GM19452 (cell line): ENCODE data around the gene HSPB2.
"Not testable (repeated sequence)": the region's sequence is repeated elsewhere in the genome, so short reads cannot be mapped to it uniquely, and the experiment has no call there.

Experiments used
- ATAC-seq: cut with Tn5 transposase; IDR thresholded peaks from one replicate; pipeline ENCODE4 v1.9.1; 2021; ENCODE audit not compliant: unreplicated experiment

HSPB2 gene

DNA sequence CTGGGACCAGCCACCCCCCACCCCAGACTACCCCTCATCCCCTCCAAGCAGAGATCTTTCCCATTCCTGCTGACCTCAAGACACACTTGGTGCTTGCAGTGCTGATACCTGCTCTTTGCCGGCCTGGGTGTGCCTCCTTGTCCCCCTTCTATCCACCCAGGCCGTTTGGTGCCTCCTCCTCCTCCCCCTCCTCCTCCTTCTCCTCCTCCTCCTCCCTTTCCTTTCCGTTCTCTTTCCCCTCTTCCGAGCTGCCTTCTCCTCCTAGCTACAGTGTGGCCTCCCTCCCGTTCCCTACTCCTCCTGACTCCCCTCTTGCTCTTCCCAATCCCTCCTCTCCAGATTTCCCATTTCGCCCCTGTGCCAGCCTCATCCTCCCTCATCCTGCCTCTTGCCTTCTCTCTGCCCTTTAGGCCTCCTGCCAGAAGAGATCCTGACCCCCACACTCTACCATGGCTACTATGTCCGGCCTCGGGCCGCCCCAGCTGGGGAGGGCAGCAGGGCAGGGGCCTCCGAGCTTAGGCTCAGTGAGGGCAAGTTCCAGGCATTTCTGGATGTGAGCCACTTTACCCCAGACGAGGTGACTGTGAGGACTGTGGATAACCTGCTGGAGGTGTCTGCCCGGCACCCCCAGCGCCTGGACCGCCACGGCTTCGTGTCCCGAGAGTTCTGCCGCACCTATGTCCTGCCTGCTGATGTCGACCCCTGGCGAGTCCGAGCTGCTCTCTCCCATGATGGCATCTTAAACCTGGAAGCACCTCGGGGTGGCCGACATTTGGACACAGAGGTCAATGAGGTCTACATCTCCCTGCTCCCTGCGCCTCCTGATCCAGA lies 712 bp downstream of the HSPB2 start:
- no peak for ATAC-seq

DNA sequence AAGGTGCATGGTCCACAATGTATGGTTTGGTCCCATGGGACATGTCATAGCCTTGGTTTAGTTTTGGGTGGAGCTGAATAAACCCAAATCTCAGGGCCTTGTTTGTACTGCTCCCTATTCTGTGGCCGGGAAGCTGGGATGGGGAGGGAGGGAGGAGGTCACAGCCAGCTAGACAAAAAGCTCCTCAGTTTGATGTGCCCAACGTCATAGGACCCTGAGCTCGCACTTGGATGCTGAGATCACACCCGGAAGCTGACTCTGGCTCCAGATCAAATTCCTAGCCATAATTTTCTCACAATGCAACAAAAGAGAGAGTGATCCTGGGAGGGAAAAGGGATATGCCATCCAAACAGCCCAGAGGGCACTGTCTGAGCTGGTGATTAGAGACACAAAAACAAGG lies 1.5 kb downstream of the HSPB2 start:
- no peak for ATAC-seq

DNA sequence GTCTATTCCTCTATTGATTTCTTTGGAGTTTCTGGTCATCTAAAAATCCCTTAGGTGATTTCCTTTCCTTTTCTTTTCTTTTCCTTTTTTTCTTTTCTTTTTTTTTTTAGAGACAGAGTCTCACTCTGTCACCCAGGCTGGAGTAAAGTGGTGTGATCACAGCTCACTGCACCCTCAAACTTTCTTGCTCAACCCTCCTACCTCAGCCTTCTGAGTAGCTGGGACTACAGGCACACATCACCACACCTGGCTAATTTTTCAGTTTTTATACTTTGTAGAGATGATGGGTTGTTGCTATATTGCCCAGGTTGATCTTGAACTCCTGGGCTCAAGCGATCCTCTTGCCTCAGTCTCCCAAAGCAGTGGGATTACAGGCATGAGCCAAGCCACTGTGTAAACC lies 4.2 kb downstream of the HSPB2 start:
- ATAC-seq = no peak

DNA sequence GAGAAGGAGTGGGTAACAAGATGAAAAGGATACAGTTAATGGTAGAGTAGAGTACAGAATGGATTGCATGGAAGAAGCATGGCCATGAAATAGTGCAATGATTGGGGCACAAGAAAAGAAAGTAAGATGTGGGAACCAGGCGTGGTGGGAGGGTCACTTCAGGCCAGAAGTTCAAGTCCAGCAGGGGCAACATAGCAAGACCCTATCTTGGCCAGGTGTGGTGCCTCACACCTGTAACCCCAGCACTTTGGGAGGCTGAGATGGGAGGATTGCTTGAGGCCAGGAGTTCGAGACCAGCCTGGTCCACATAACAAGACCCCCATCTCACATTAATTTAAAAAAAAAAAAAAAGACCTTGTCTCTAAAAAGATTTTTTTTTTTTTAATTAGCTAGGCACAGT lies 4.8 kb downstream of the HSPB2 start:
- no peak for ATAC-seq

DNA sequence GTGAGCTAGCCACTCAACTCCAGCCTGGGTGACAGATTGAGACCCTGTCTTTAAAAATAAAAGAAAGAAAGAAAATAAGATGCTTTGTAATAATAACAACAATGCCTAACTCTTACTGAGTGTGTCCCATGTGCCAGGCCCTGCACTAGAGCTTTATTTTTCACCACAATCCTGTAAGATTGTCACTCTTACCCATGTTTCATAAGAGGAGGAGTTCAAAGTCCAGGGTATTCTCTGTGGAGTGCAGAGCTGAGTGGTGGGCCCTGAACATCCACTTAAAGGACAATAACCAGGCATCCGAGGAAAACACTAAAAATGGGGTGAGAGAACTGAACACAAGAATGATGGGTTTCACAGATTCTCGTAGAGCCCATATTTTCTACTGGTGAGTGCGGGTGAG lies 5.3 kb downstream of the HSPB2 start:
- ATAC-seq = no peak

DNA sequence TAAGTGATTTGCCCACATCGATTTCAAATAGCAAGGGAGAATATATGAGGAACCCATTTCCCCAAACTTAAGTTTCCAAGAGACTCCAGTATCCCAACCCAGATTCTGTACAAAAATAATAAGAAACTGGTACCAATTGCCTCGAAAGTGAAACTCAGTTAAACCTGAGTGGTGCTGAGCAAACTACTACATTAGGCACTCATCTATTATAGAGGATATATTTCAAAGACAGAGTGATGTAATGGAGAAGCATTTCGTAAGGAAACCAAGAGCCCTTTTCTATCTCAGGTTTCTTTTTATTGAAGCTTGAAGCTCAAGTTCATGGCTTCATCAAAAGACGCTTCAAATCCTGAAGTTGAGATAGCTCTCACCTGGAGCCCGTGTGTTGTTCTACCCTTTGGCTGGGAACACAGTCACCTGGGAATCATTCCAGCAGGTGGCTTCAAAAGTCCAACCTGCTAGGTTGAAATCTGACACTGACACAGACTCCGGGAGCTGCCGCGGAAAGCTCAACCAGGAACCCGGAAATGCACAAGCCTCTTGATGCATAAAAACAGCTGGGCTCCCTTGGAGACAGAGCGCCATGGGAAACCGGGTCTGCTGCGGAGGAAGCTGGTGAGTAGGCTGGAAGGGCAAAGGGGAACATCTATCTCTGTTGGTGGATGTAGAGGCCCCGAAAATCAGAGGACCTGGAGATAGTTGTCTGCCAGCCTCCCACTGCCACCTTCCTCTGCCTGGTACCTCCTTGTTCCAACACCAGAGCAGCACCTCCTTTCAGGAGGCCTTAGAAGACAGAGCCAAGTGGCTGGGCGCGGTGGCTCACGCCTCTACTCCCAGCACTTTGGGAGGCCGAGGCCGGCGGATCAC lies 6.1 kb downstream of the HSPB2 start, which contains the start of gene C11orf52:
C11orf52 (plus strand) TSS at position 524 of the 867 bp plus-strand sequence; CDS start at position 584, 60 bp downstream.
- ATAC-seq = no peak

DNA sequence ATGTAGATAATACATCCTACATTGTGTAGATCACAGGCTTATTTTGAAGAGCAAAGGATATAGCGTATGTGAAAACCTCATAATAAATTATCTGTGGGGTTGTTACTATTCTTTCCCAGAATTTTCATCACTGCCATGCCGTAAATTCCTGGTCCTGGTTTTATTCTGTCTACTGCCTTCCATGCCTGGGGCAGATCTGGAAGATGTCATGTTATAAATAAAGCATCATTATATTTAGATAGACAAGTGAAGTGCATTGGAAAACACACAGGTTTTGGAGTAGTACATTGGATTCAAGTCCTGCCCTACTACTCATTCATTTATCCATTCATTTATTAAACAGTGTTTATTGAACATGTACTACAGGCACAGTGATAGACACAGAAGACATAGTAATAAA lies 8.4 kb downstream of the HSPB2 start:
- ATAC-seq = no peak

DNA sequence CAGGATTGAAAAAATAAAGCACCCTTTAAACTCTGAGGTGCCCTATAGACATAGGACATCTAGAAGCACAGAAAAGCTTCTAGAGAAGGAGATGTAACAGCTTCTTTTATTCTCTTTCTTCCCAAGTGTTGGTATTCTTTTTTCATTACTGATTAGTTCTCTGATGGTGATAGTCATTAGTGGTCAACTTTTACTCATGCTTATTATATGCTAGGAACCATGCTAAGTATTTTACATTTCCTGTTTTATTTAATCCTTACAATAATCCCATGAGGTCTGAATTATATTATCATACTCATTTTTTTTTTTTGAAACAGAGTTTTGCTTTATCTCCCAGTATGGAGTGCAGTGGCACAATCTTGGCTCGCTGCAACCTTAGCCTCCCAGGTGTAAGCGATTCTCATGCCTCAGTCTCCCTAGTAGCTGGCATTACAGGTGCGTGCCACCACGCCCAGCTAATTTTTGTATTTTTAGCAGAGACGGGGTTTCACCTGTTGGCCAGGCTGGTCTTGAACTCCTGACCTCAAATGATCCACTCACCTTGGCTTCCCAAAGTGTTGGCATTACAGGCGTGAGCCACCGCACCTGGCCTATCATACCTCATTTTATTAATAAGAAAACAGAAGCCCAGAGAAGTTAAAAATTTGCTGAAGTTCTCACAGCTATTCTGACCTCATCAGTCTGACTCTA lies 9.2 kb downstream of the HSPB2 start:
- no peak for ATAC-seq

DNA sequence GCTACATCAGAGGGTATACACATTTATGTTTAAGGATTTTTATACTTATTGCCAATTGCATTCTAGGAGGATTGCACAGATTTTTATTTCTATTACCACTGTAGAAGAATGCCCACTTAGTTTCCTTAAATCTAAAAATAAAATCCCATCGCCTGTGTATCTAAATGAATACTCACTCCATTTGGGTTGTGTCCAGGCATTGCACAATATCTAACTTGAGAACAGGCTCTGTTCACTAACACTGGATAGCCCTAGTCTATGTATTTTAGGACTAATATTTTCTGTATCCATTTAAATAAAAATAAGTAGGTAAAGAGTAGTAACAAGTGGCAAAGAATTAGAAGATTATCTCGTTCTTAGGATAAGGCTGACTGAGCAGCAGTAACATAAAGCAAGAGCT lies 10.3 kb downstream of the HSPB2 start:
- no peak for ATAC-seq

DNA sequence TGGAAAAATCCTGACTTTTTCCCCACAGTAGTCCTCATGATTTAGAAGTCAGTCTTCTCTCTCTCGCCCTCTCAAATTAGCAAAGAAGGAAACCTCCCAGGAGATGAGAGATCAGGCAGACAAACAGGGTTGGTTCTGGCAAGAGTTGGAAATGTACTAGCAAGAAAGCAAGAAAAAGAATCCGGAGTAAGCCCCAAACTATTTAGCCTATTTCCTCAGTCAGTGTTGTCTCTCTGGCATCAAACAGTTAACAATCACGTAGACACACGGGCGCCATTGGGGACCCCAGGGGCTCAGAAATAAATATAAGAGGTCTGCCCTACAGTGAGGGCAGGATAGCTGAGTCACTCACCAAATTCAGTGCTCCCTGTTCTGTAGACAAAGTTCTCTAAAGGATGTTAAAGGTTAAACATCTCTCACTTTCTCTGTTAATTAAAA lies 10.8 kb downstream of the HSPB2 start:
- no peak for ATAC-seq

DNA sequence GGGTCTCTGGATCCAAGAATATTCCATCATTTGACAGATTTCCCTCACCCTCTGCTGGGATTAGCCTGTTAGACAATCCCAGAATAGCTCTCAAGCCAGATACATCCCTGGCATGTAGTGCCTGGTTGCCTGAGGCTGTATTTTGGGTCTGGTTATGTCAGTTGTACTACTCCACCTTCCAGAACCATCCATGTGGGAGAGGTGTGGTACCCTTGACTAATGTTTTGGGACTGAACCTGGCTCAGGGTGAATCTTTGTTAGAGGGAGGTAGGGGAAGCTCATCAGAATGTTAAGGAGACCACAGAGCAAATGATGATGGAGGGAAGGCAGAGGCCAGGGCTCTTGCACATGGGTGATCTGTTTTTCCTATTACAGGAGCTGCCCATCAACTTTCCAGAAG lies 11.4 kb downstream of the HSPB2 start:
- no peak for ATAC-seq

DNA sequence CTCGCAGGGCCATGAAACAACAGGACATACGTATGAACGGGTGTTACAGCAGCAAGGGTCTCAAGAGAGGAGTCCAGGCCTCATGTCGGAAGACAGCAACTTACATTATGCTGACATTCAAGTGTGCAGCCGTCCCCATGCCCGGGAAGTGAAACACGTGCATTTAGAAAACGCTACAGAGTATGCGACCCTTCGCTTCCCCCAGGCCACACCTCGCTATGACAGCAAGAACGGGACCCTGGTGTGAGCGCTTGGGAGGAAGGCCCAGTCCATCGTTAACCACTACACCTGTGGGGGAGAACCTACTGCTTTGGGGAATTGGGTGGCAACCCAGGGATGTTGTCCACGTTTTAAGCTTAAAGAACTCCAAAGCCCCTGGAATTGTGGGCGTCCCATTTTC lies 13.4 kb downstream of the HSPB2 start:
- ATAC-seq = no peak

DNA sequence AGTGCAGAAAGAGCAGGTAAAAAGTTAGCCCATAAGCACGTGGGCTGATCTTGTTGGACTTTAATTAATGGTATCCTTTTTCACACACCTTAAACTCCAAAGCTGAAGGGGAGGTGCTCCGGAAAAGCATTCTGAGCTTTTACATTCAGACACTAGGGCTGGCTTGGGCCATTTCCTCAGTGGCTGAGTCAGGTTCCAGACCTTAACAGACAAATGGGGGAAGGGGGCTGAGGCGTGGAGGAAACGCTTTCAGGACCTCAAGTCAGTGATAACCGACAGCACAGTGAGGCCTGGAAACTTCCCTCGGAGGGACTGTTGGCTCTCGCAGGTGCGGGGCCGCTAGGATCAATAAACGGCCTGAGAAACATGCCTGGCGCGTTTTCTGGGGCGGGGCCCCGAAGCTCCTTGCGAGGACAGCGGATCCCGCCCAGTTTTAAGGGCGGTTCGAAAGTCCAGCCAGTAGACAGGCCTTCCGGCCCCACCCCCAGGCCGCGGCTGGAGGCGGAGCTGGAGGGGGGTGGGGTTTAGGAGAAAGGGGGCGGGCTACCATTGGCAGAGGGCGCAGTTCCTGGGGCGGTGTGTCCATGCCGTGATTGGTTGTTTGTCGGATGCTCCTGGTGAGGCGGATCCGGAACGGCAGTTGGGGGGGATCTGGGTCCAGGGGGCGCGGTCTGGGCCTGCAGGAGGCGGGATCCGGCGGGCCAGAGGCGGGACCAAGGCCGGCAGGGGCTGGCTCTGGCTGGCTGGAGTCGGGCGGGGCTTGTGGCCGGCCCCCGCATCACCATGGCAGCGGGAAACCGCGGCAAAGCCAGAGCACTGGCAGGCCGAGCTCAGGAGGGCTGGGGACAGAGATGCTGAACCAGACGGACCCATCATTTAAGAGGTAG lies 14.2 kb downstream of the HSPB2 start:
- ATAC-seq = peak; percentile 90

DNA sequence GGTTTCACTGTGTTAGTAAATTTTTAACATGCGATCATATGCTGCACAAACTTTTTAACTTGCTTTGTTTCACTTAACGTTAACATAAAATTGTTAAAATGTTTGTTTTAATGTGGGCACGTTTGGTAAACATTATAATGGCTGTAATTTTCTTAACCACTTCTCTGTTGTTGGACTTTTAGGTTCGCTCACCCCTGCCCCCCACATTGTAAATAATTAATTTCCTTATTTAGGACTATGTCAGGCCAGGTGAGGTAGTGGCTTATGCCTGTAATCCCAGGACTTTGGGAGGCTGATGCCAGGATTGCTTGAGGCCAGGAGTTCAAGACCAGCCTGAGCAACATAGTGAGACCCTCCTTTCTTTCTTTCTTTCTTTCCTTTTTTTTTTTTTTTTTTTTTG lies 17.9 kb downstream of the HSPB2 start:
- ATAC-seq = no peak

DNA sequence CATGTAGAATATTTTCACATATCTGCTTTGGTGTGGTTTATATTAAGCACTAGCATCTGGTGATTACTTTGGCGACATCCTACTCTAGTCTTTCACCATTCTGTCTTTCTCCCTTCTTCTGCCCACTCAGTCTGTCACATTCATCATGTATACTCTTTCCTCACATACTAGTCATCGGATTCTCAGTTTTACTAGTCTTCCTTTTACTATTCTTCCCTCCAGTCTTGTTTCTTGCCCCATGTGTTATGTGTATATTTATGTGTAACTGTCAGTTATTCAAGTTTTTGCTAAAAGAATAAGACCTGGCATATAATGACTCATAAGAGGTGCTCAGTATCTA lies 20.0 kb downstream of the HSPB2 start:
- no peak for ATAC-seq

DNA sequence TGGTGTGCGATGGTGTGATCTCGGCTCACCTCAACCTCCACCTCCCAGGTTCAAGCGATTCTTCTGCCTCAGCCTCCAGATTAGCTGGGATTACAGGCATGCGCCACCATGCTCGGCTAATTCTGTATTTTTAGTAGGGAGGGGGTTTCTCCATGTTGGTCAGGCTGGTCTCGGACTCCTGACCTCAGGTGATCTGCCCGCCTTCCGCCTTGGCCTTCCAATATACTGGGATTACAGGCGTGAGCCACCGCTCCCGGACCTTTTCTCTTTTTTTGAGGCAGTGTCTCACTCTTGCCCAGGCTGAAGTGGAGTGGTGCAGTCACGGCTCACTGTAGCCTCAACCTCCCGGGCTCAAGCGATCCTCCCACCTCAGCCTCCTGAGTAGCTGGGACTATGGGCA lies 20.6 kb downstream of the HSPB2 start:
- not testable (repeated sequence) for ATAC-seq

DNA sequence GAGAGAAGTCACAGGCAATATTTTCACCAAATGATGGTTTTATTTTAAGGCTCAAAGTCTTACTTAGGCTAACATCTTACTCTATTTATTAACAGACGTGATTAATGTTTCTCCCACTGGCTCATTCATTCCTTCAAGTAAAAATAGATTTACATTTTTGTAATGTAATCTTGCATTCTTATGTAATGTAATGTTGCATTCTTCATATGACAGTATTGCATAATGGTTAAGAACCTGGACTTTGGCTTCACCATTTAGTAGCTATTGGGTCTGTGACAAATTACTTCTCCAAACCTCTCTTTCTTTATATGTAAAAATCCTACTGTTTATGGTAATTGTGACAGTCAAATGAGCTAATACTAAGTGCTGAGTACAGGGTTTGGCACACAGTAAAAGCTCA lies 21.3 kb downstream of the HSPB2 start:
- ATAC-seq = no peak

DNA sequence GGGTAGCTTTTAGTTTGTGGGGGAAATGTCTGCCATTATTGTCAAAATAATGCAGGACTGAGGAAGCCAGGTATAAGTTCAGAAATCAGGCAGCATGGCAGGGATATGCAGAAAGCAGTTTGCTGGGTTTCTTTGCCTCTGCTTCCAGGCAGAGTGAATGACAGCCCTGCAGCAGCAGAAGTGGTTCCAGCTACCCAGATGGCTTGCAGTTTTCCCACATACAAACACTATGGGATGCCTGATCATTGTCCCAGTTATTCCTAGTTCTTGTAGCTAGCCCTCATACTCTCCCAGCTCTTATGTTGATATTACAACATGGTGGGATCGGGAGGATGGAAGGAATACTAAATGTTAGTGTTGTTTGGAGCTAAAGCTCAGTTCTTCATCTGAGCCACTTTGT lies 21.8 kb downstream of the HSPB2 start:
- no peak for ATAC-seq

DNA sequence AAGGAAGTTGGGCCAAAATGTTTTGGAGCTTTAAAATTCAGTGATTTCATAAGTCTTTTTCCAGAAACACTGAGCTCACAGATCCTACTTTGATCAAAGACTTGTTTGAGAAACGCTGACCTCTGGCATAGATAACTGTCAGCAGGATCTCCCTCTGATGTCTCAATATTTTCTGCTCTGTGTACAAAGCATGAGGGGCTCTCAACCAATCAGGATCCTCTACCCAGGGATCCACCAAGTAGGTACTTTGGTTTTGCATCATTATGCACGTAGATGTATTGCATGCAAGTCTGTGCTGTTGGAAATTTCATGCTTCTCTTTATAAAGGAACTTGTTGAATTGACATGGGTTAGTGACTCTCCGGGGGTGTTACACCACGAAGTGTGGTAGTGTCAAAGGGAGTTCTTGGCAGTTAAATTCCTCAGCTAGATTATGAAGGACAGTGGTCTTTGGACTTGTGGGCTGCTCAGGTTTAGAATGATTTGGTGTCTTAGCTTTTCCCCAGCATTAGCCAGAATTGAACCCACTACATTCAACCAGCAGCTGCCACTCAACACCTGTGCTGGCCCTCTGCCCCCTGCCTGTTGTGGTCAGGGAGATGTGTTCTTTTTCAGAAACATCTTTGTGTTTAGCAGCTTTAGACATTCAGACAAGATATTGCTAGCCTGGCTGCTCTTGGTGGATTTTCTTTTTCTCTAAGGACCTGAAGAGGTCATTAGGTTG lies 22.9 kb downstream of the HSPB2 start:
- no peak for ATAC-seq

DNA sequence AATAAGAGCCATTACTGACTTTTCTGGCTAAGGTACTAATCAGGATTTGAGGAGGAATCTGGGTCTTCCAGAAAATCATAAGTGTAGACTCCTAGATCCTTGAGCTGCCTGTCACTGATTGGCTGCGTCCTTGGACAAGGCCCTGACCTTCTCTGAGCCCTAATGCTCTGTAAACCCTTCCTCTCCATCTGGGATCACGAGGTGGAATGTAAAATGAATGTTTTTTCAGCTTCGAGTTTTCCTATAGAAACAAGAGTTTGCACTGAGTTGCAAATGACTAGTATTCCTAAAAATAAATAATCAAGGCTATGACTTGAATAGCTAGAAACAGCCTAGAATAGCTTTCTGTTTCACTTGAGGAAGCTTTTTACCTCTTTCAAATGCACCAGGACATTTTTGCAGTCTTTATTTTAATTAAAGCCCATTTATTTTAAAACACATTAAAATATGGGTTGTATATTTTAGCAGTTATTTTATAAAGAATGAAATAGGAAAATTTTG lies 23.6 kb downstream of the HSPB2 start:
- no peak for ATAC-seq
